ENCODE measurements around the gene COX6A2.

The COX6A2 gene

GRCh38 chr16:31390504-31391041 is 37.6 kb downstream of the COX6A2 start:
- H2BK120ac ChIP-seq (ENCODE audit: low read depth, low read length): no peak overlapping the region
- H2AFZ ChIP-seq (ENCODE audit: low read length): no peak overlapping the region
- H3K23ac ChIP-seq (ENCODE audit: low read depth, low read length, poor library complexity): no peak overlapping the region
- DNase-seq (ENCODE audit: low spot score): no peak
- H3K4ac ChIP-seq (ENCODE audit: low read length): no peak overlapping the region
- H2BK12ac ChIP-seq (ENCODE audit: low read length): no peak overlapping the region
- no peak overlapping the region for H3K9ac ChIP-seq (ENCODE audit: low read depth, low read length, poor library complexity)
- H3K9me3 ChIP-seq (replicated peaks in 1 of 2; ENCODE audit: control insufficient read depth in 2 of 2, insufficient read depth in 1 of 2, low read depth in 1 of 2, low read length in 2 of 2): peaks cover 0 to 7% of the 10 kb centered on the region in 2 donors
- no peak overlapping the region for H3K14ac ChIP-seq (ENCODE audit: low read length)
- no peak overlapping the region for H4K8ac ChIP-seq (ENCODE audit: low read depth, low read length)
- H4K91ac ChIP-seq (ENCODE audit: low read depth, low read length, poor library complexity): no peak overlapping the region
- no peaks in the 10 kb centered on the region for H3K27me3 ChIP-seq (ENCODE audit: control insufficient read depth in 3 of 3, insufficient read depth in 3 of 3, low read depth in 1 of 3, low read length in 3 of 3)
- H3K4me1 ChIP-seq (ENCODE audit: control insufficient read depth in 2 of 2, insufficient read depth in 1 of 2, low read depth in 1 of 2, low read length in 2 of 2): no peaks in the 10 kb centered on the region
- no peak overlapping the region for H2BK5ac ChIP-seq (ENCODE audit: low read length)
- H3K4me3 ChIP-seq (ENCODE audit: low read length in 2 of 2): no peak overlapping the region
- no peak overlapping the region for H2BK15ac ChIP-seq (ENCODE audit: low read length)
- H3K18ac ChIP-seq (ENCODE audit: low read length): no peak overlapping the region
- no peaks in the 10 kb centered on the region for H3K36me3 ChIP-seq (replicated peaks in 1 of 2; ENCODE audit: control insufficient read depth in 2 of 2, insufficient read depth in 2 of 2, low read length in 2 of 2)
- no peak overlapping the region for H3K27ac ChIP-seq (replicated peaks; ENCODE audit: low read length)
- WGBS, 2 donors (ENCODE audit: extremely low coverage in 2 of 2, insufficient read length in 2 of 2, insufficient replicate concordance in 1 of 2): no CpG with 5 or more reads among the region's 6 CpGs
- H3K79me1 ChIP-seq (ENCODE audit: low read depth, low read length): no peaks in the 10 kb centered on the region
- H3K4me2 ChIP-seq (ENCODE audit: insufficient read depth, low read length, poor library complexity, severe bottlenecking): no peak overlapping the region
- no peak overlapping the region for H2AK5ac ChIP-seq (ENCODE audit: low read depth, low read length)

GRCh38 chr16:31388535-31388934 is 39.6 kb downstream of the COX6A2 start:
- Histone ChIP-seq H2BK5ac (ENCODE audit: low read length) (no peak overlapping the region), H3K27me3 (ENCODE audit: control insufficient read depth in 3 of 3, insufficient read depth in 3 of 3, low read depth in 1 of 3, low read length in 3 of 3) (no peaks in the 10 kb centered on the region), H3K4me2 (ENCODE audit: insufficient read depth, low read length, poor library complexity, severe bottlenecking) (no peak overlapping the region), H3K9ac (ENCODE audit: low read depth, low read length, poor library complexity) (no peak overlapping the region), H2AFZ (ENCODE audit: low read length) (no peak overlapping the region), H4K91ac (ENCODE audit: low read depth, low read length, poor library complexity) (no peak overlapping the region), H3K79me1 (ENCODE audit: low read depth, low read length) (no peaks in the 10 kb centered on the region), H3K9me3 (replicated peaks in 1 of 2; ENCODE audit: control insufficient read depth in 2 of 2, insufficient read depth in 1 of 2, low read depth in 1 of 2, low read length in 2 of 2) (peaks cover 0 to 6% of the 10 kb centered on the region in 2 donors), H3K27ac (replicated peaks; ENCODE audit: low read length) (no peak overlapping the region), H3K23ac (ENCODE audit: low read depth, low read length, poor library complexity) (no peak overlapping the region), H3K4me1 (ENCODE audit: control insufficient read depth in 2 of 2, insufficient read depth in 1 of 2, low read depth in 1 of 2, low read length in 2 of 2) (no peaks in the 10 kb centered on the region), H2BK12ac (ENCODE audit: low read length) (no peak overlapping the region), H3K14ac (ENCODE audit: low read length) (no peak overlapping the region), H3K4ac (ENCODE audit: low read length) (no peak overlapping the region), H2BK120ac (ENCODE audit: low read depth, low read length) (no peak overlapping the region), H2AK5ac (ENCODE audit: low read depth, low read length) (no peak overlapping the region), H2BK15ac (ENCODE audit: low read length) (no peak overlapping the region), H3K4me3 (ENCODE audit: low read length in 2 of 2) (no peak overlapping the region), H4K8ac (ENCODE audit: low read depth, low read length) (no peak overlapping the region), H3K18ac (ENCODE audit: low read length) (no peak overlapping the region), H3K36me3 (replicated peaks in 1 of 2; ENCODE audit: control insufficient read depth in 2 of 2, insufficient read depth in 2 of 2, low read length in 2 of 2) (no peaks in the 10 kb centered on the region)
- no CpG with 5 or more reads among the region's 2 CpGs for WGBS, 2 donors (ENCODE audit: extremely low coverage in 2 of 2, insufficient read length in 2 of 2, insufficient replicate concordance in 1 of 2)
- no peak for DNase-seq (ENCODE audit: low spot score)

- WGBS, 2 donors (ENCODE audit: extremely low coverage in 2 of 2, insufficient read length in 2 of 2, insufficient replicate concordance in 1 of 2): no CpG with 5 or more reads among the region's 6 CpGs
- no peak overlapping the region for H2BK120ac ChIP-seq (ENCODE audit: low read depth, low read length)
- H2BK5ac ChIP-seq (ENCODE audit: low read length): no peak overlapping the region
- H3K4me3 ChIP-seq (ENCODE audit: low read length in 2 of 2): no peak overlapping the region
- peaks cover 0 to 2% of the 10 kb centered on the region in 2 donors for H3K4me1 ChIP-seq (ENCODE audit: control insufficient read depth in 2 of 2, insufficient read depth in 1 of 2, low read depth in 1 of 2, low read length in 2 of 2)
- peaks cover 0 to 6% of the 10 kb centered on the region in 2 donors for H3K9me3 ChIP-seq (replicated peaks in 1 of 2; ENCODE audit: control insufficient read depth in 2 of 2, insufficient read depth in 1 of 2, low read depth in 1 of 2, low read length in 2 of 2)
- H2AK5ac ChIP-seq (ENCODE audit: low read depth, low read length): no peak overlapping the region
- no peak overlapping the region for H3K14ac ChIP-seq (ENCODE audit: low read length)
- H2AFZ ChIP-seq (ENCODE audit: low read length): no peak overlapping the region
- no peak overlapping the region for H2BK15ac ChIP-seq (ENCODE audit: low read length)
- no peak overlapping the region for H3K4me2 ChIP-seq (ENCODE audit: insufficient read depth, low read length, poor library complexity, severe bottlenecking)
- no peak overlapping the region for H3K27ac ChIP-seq (replicated peaks; ENCODE audit: low read length)
- no peak overlapping the region for H3K4ac ChIP-seq (ENCODE audit: low read length)
- H2BK12ac ChIP-seq (ENCODE audit: low read length): no peak overlapping the region
- no peaks in the 10 kb centered on the region for H3K79me1 ChIP-seq (ENCODE audit: low read depth, low read length)
- H4K91ac ChIP-seq (ENCODE audit: low read depth, low read length, poor library complexity): no peak overlapping the region
- no peaks in the 10 kb centered on the region for H3K36me3 ChIP-seq (replicated peaks in 1 of 2; ENCODE audit: control insufficient read depth in 2 of 2, insufficient read depth in 2 of 2, low read length in 2 of 2)
- no peak overlapping the region for H3K18ac ChIP-seq (ENCODE audit: low read length)
- H3K9ac ChIP-seq (ENCODE audit: low read depth, low read length, poor library complexity): no peak overlapping the region
- H3K23ac ChIP-seq (ENCODE audit: low read depth, low read length, poor library complexity): no peak overlapping the region
- no peaks in the 10 kb centered on the region for H3K27me3 ChIP-seq (ENCODE audit: control insufficient read depth in 3 of 3, insufficient read depth in 3 of 3, low read depth in 1 of 3, low read length in 3 of 3)
- no peak for DNase-seq (ENCODE audit: low spot score)
- H4K8ac ChIP-seq (ENCODE audit: low read depth, low read length): no peak overlapping the region
Observed at GRCh38 chr16:31386157-31386984, 41.8 kb downstream of the COX6A2 start.

- Histone ChIP-seq H3K36me3 (replicated peaks in 1 of 2; ENCODE audit: control insufficient read depth in 2 of 2, insufficient read depth in 2 of 2, low read length in 2 of 2) (no peaks in the 10 kb centered on the region), H3K23ac (ENCODE audit: low read depth, low read length, poor library complexity) (no peak overlapping the region), H3K27ac (replicated peaks; ENCODE audit: low read length) (no peak overlapping the region), H3K14ac (ENCODE audit: low read length) (no peak overlapping the region), H3K79me1 (ENCODE audit: low read depth, low read length) (no peaks in the 10 kb centered on the region), H3K4me1 (ENCODE audit: control insufficient read depth in 2 of 2, insufficient read depth in 1 of 2, low read depth in 1 of 2, low read length in 2 of 2) (peaks cover 0 to 2% of the 10 kb centered on the region in 2 donors), H2BK5ac (ENCODE audit: low read length) (no peak overlapping the region), H3K4me3 (ENCODE audit: low read length in 2 of 2) (no peak overlapping the region), H4K91ac (ENCODE audit: low read depth, low read length, poor library complexity) (no peak overlapping the region), H3K4ac (ENCODE audit: low read length) (no peak overlapping the region), H3K18ac (ENCODE audit: low read length) (no peak overlapping the region), H3K9me3 (replicated peaks in 1 of 2; ENCODE audit: control insufficient read depth in 2 of 2, insufficient read depth in 1 of 2, low read depth in 1 of 2, low read length in 2 of 2) (peaks cover 0 to 6% of the 10 kb centered on the region in 2 donors), H2AFZ (ENCODE audit: low read length) (no peak overlapping the region), H3K27me3 (ENCODE audit: control insufficient read depth in 3 of 3, insufficient read depth in 3 of 3, low read depth in 1 of 3, low read length in 3 of 3) (no peaks in the 10 kb centered on the region), H2BK12ac (ENCODE audit: low read length) (no peak overlapping the region), H4K8ac (ENCODE audit: low read depth, low read length) (no peak overlapping the region), H2AK5ac (ENCODE audit: low read depth, low read length) (no peak overlapping the region), H2BK15ac (ENCODE audit: low read length) (no peak overlapping the region), H3K9ac (ENCODE audit: low read depth, low read length, poor library complexity) (no peak overlapping the region), H3K4me2 (ENCODE audit: insufficient read depth, low read length, poor library complexity, severe bottlenecking) (no peak overlapping the region), H2BK120ac (ENCODE audit: low read depth, low read length) (no peak overlapping the region)
- no peak for DNase-seq (ENCODE audit: low spot score)
- no CpG with 5 or more reads among the region's 4 CpGs for WGBS, 2 donors (ENCODE audit: extremely low coverage in 2 of 2, insufficient read length in 2 of 2, insufficient replicate concordance in 1 of 2)
Observed at GRCh38 chr16:31385680-31386079, 42.5 kb downstream of the COX6A2 start.
